T-helper 2 cell treated with Interferon-gamma antibody and Interleukin-4, amounts not matched to agents 100 ng/mL and 5 ng/mL, for 36 hours (primary cell): ENCODE measurements around the gene CASK. TPM values are rescaled to one million over a fixed set of nuclear protein-coding genes. Genes with fewer than 3 reads are reported as not detected.
"Not testable (repeated sequence)": the region's sequence is repeated elsewhere in the genome, so short reads cannot be mapped to it uniquely, and the experiment has no call there.

ENCODE experiments used
- intact Hi-C: fragments of 100-400 bp; cut with micrococcal nuclease; formaldehyde crosslinking; loops from one replicate; pipeline ENCODE4 v1.15.1; 2023
- total RNA-seq: library from RNA; stranded (reverse); gene quantifications from 2 replicates; pipeline ENCODE4 v1.2.3, GENCODE V29; 2022

Gene CASK
- total RNA-seq, 1 donor from 2014 or later: 33.0 TPM

GRCh38 chrX:41655631-41656030 is 267.7 kb downstream of the CASK start:
- intact Hi-C loops: no loop called here

GRCh38 chrX:41655101-41655500 is 268.3 kb downstream of the CASK start:
- intact Hi-C loops: no loop called here

GRCh38 chrX:41653125-41653524 is 270.2 kb downstream of the CASK start:
- intact Hi-C loops: no loop called here

GRCh38 chrX:41646201-41646600 is 277.2 kb downstream of the CASK start:
- intact Hi-C loops: not testable (repeated sequence)

- intact Hi-C loops: no loop called here
Measured at GRCh38 chrX:41634284-41634683, 289.1 kb downstream of the CASK start.

GRCh38 chrX:41630091-41630490 is 293.3 kb downstream of the CASK start:
- intact Hi-C loops: no loop called here

- intact Hi-C loops: no loop called here
Measured at GRCh38 chrX:41629539-41629938, 293.8 kb downstream of the CASK start.

- intact Hi-C loops: no loop called here
Measured at GRCh38 chrX:41621222-41621723, 302.1 kb downstream of the CASK start.

GRCh38 chrX:41619221-41619620 is 304.1 kb downstream of the CASK start:
- intact Hi-C loops: no loop called here

- intact Hi-C loops: no loop called here
Measured at GRCh38 chrX:41616935-41617334, 306.4 kb downstream of the CASK start.

- intact Hi-C loops: no loop called here
Measured at GRCh38 chrX:41616255-41616654, 307.1 kb downstream of the CASK start.

- intact Hi-C loops: no loop called here
Measured at GRCh38 chrX:41608244-41608643, 315.1 kb downstream of the CASK start.

- intact Hi-C loops: no loop called here
Measured at GRCh38 chrX:41607264-41607832, 316.0 kb downstream of the CASK start.

- intact Hi-C loops: not testable (repeated sequence)
Measured at GRCh38 chrX:41606057-41606456, 317.3 kb downstream of the CASK start.

- intact Hi-C loops: no loop called here
Measured at GRCh38 chrX:41604766-41605543, 318.4 kb downstream of the CASK start.

- intact Hi-C loops: no loop called here
Measured at GRCh38 chrX:41604177-41604576, 319.2 kb downstream of the CASK start.

GRCh38 chrX:41603596-41603995 is 319.8 kb downstream of the CASK start:
- intact Hi-C loops: no loop called here

GRCh38 chrX:41602816-41603345 is 320.5 kb downstream of the CASK start:
- intact Hi-C loops: no loop called here

GRCh38 chrX:41600291-41600690 is 323.1 kb downstream of the CASK start:
- intact Hi-C loops: no loop called here

GRCh38 chrX:41599507-41599906 is 323.8 kb downstream of the CASK start:
- intact Hi-C loops: no loop called here

- intact Hi-C loops: no loop called here
Measured at GRCh38 chrX:41596596-41596995, 326.8 kb downstream of the CASK start.

- intact Hi-C loops: no loop called here
Measured at GRCh38 chrX:41594634-41595033, 328.7 kb downstream of the CASK start.

GRCh38 chrX:41591906-41592305 is 331.4 kb downstream of the CASK start:
- intact Hi-C loops: no loop called here
